Subcutaneous abdominal adipose tissue (tissue), 5 donors: ENCODE results near the gene STXBP2.

Experiments
- H3K27ac ChIP-seq: one replicate; pipeline ENCODE4 v1.7.0; 2013; ENCODE audit warnings: low read depth, mild to moderate bottlenecking, inconsistent platforms, low read length, moderate library complexity
- H3K27me3 ChIP-seq, 5 donors: one replicate each; pipeline ENCODE4 v1.7.0; 2013; ENCODE audit warnings: low read length in 5 of 5, inconsistent platforms in 1 of 5; ENCODE audit not compliant: control insufficient read depth in 5 of 5, insufficient read depth in 4 of 5
- H3K36me3 ChIP-seq, 5 donors: one replicate each; pipeline ENCODE4 v1.7.0; 2013; ENCODE audit warnings: low read length in 5 of 5; ENCODE audit not compliant: control insufficient read depth in 5 of 5, insufficient read depth in 5 of 5
- H3K4me1 ChIP-seq, 5 donors: one replicate each; pipeline ENCODE4 v1.7.0; 2013; ENCODE audit warnings: low read length in 5 of 5, mild to moderate bottlenecking in 3 of 5, moderate library complexity in 1 of 5; ENCODE audit not compliant: control insufficient read depth in 5 of 5, insufficient read depth in 5 of 5
- H3K4me3 ChIP-seq, 5 donors: one replicate each; pipeline ENCODE4 v1.7.0; 2013; ENCODE audit warnings: low read length in 5 of 5, low read depth in 1 of 5
- H3K9ac ChIP-seq, 5 donors: one replicate each; pipeline ENCODE4 v1.7.0; 2013; ENCODE audit warnings: low read length in 5 of 5, mild to moderate bottlenecking in 4 of 5, moderate library complexity in 3 of 5
- H3K9me3 ChIP-seq, 5 donors: one replicate each; pipeline ENCODE4 v1.7.0; 2013; ENCODE audit warnings: low read length in 5 of 5; ENCODE audit not compliant: control insufficient read depth in 5 of 5
- donor health status: healthy.
- donor health status: healthy.
- donor health status: healthy.
- donor health status: healthy.
- donor health status: healthy.

The STXBP2 gene

DNA sequence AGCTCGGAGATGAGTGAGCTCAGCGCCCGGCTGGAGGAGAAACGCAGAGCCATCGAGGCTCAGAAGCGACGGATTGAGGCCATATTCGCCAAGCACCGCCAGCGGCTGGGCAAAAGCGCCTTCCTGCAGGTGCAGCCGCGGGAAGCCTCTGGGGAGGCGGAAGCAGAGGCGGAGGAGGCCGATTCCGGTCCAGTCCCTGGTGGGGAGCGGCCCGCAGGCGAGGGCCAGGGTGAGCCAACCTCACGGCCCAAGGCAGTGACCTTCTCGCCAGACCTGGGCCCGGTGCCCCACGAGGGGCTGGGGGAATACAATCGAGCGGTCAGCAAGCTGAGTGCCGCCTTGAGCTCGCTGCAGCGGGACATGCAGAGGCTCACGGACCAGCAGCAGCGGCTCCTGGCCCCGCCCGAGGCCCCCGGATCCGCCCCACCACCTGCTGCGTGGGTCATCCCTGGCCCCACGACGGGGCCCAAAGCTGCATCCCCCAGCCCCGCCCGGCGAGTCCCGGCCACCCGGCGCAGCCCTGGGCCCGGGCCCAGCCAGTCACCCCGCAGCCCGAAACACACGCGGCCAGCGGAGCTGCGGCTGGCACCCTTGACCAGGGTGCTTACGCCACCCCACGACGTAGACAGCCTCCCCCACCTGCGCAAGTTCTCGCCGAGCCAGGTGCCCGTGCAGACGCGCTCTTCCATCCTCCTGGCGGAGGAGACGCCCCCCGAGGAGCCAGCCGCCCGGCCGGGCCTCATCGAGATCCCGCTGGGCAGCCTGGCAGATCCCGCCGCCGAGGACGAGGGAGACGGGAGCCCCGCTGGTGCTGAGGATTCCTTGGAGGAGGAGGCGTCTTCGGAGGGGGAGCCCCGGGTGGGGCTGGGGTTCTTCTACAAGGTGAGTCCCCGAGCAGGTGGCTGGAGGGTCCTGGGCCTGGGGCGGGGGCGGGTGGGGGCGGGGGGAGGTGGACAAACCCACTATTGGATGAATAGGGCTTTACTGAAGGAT lies 24.3 kb upstream of the STXBP2 start:
- Histone ChIP-seq H3K4me3 (no peak overlapping the region), H3K27ac (no peak overlapping the region), H3K4me1 (no peaks in the 10 kb centered on the region), H3K9me3 (no peaks in the 10 kb centered on the region), H3K9ac (no peak overlapping the region), H3K27me3 (peaks cover 0 to 5% (median 0%) of the 10 kb centered on the region in 5 donors), H3K36me3 (no peaks in the 10 kb centered on the region)

DNA sequence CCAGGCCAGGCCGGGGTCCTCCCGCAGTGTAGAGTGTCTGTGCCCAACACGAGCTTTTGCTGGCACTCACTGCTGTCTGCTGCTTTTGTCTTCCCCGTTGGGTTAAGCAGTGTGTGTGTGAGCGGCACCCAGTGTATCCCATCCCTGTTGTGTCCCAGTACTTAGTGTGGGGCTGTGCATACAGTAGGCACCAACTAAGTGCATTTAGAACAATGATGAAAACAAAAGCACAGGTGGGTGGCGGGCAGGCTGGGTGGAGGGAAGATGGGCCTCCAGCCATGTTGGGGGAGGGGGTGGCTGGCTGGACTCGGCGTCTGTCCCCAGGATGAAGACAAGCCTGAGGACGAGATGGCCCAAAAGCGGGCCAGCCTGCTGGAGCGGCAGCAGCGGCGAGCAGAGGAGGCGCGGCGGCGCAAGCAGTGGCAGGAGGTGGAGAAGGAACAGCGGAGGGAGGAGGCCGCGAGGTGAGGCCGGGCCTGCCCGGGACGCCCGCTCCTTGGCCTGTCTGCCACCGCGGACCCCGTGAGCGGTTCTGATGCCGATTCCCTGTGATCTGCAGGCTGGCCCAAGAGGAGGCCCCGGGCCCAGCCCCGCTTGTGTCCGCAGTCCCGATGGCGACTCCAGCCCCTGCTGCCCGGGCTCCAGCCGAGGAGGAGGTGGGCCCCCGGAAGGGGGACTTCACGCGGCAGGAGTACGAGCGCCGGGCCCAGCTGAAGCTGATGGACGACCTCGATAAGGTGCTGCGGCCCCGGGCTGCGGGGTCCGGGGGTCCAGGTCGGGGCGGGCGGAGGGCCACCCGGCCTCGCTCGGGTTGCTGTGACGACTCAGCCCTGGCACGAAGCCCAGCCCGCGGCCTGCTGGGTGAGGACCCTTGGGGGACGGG lies 21.8 kb upstream of the STXBP2 start:
- Histone ChIP-seq H3K27me3 (peaks cover 0 to 5% (median 0%) of the 10 kb centered on the region in 5 donors), H3K9me3 (no peaks in the 10 kb centered on the region), H3K4me1 (peaks cover 0 to 6% (median 0%) of the 10 kb centered on the region in 5 donors), H3K36me3 (peaks cover 0 to 21% (median 15%) of the 10 kb centered on the region in 5 donors), H3K4me3 (no peak overlapping the region), H3K9ac (no peak overlapping the region), H3K27ac (no peak overlapping the region)

DNA sequence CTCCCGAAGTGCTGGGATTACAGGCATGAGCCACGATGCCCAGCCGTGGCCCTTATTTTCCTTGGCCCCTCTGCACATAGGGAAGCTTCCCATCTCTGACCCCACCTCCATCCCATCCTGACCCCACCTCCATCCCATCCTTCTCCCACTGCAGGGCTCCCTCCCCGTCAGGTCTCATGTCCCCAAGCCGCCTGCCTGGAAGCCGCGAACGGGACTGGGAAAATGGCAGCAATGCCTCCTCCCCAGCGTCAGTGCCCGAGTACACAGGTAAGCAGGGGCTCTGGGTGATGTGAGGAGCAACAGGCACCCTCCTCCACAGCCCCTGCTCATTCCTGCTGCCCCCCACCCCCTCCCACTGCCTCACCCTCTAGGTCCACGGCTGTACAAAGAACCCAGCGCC lies 19.7 kb upstream of the STXBP2 start:
- Histone ChIP-seq H3K36me3 (peaks cover 0 to 41% (median 36%) of the 10 kb centered on the region in 5 donors), H3K4me1 (peaks cover 0 to 6% (median 0%) of the 10 kb centered on the region in 5 donors), H3K27me3 (no peaks in the 10 kb centered on the region), H3K4me3 (no peak overlapping the region), H3K9ac (no peak overlapping the region), H3K27ac (no peak overlapping the region), H3K9me3 (no peaks in the 10 kb centered on the region)

DNA sequence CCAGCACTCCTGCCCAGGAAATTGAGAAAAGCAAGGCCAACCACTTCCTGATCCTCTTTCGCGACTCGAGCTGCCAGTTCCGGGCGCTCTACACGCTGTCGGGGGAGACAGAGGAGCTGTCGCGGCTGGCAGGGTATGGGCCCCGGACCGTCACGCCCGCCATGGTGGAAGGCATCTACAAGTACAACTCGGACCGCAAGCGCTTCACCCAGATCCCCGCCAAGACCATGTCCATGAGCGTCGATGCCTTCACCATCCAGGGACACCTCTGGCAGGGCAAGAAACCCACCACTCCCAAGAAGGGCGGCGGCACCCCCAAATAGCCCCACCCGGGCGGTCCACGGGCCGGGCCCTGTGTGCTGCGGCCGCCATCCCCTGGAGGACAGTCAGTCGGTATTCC lies 19.2 kb upstream of the STXBP2 start:
- Histone ChIP-seq H3K4me1 (peaks cover 0 to 6% (median 0%) of the 10 kb centered on the region in 5 donors), H3K36me3 (peaks cover 0 to 47% (median 41%) of the 10 kb centered on the region in 5 donors), H3K9ac (no peak overlapping the region), H3K27me3 (no peaks in the 10 kb centered on the region), H3K4me3 (no peak overlapping the region), H3K27ac (no peak overlapping the region), H3K9me3 (no peaks in the 10 kb centered on the region)

DNA sequence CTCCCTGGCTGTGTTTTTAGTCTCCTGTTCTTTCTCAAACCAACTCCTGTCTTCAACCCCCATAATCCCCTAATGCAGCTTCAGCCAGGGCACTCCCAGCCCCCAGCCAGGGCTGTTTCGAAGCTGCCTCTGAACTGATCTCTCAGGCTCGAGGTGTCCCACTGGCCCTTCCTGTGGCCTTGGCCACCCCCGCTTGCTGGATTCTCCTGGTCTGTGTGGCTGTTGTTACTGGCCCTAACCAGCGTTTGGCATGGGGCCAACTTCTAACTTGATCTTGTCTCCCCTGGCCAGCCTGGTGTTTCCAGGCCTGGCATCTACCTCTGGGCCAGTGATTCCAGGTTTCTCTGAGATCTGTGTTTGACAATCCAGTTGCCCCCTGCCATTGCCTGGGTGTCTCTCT lies 18.6 kb upstream of the STXBP2 start:
- Histone ChIP-seq H3K4me3 (no peak overlapping the region), H3K27ac (no peak overlapping the region), H3K4me1 (peaks cover 0 to 6% (median 0%) of the 10 kb centered on the region in 5 donors), H3K9ac (no peak overlapping the region), H3K9me3 (no peaks in the 10 kb centered on the region), H3K27me3 (no peaks in the 10 kb centered on the region), H3K36me3 (peaks cover 0 to 53% (median 47%) of the 10 kb centered on the region in 5 donors)

DNA sequence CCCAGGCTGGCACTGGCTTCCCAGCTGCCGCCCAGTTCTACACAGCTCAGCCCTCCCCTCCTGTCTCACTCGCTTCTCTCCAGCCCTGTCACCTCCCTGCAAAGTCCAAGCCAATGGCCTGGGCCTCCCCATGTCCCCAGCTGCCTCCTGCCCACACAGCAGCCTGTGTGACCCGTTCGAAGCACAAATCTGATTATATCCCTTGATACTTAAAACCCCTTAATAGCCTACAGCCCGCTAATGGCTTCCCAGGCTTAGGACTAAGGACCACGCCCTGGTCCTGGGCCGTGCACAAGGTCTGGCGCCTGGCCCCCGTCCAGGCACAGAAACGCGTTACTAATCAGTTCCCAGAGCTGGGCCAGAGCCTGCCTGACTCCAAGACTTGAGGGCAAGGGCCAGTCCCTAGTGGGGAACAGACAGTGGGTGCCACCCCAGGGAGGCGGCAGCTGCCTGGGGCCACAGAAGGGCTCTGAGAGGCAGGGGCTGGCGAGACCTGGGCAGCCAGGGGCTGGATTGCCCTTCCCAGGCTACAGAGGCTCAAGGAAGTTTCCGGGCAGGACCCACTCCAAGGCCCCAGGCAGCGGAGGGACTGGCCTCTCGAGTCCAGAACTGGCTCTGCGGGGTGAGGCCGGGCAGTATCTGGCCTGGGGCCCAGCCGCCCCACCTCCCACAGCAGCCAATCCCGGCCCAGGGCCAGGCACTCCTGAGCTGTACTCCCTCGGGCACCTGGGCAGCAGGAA lies 18.0 kb upstream of the STXBP2 start:
- H3K4me1 ChIP-seq = peaks cover 0 to 6% (median 0%) of the 10 kb centered on the region in 5 donors
- H3K36me3 ChIP-seq = peaks cover 0 to 59% (median 53%) of the 10 kb centered on the region in 5 donors
- no peak overlapping the region for H3K27ac ChIP-seq
- H3K27me3 ChIP-seq = no peaks in the 10 kb centered on the region
- no peaks in the 10 kb centered on the region for H3K9me3 ChIP-seq
- no peak overlapping the region for H3K4me3 ChIP-seq
- no peak overlapping the region for H3K9ac ChIP-seq

DNA sequence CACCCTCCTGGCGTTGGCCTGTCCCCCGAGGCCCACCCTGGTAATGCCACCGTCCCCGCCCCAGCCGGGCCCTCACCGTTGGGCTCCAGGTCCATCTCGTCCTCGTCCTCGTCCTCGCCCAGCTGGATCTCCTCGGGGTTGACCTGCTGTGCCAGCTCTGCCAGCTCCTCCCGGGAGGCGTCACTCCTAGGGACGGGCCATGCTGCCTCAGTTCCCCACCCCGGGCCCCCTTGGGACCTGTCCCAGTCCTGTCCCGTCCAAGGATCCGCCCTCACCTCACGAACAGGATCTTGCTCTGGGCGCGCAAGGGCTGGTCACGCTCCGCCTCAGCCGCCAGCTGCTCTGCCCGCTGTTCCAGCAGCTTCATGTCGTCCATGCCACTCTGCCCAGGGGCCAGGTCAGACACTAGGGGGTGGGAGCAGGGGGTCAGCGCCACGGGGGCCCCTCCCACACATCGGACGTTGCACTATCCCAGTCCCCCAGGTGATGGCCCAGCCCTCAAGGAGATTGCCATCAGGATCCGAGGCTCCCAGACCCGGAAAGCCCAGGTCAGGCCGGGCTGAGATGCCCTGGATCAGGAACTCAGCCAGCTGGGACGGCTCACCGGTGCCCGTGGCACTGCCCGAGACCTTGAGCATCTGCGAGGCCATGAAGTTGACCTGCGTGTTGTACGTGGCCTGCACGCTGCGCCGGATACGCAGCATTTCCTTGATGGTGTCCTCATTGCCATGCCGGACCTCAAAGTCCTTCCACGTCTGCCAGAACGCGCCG lies 17.1 kb upstream of the STXBP2 start:
- peaks cover 0 to 6% (median 0%) of the 10 kb centered on the region in 5 donors for H3K4me1 ChIP-seq
- H3K27ac ChIP-seq = no peak overlapping the region
- no peaks in the 10 kb centered on the region for H3K9me3 ChIP-seq
- no peaks in the 10 kb centered on the region for H3K27me3 ChIP-seq
- H3K9ac ChIP-seq = no peak overlapping the region
- H3K36me3 ChIP-seq = peaks cover 0 to 67% (median 60%) of the 10 kb centered on the region in 5 donors
- no peak overlapping the region for H3K4me3 ChIP-seq

DNA sequence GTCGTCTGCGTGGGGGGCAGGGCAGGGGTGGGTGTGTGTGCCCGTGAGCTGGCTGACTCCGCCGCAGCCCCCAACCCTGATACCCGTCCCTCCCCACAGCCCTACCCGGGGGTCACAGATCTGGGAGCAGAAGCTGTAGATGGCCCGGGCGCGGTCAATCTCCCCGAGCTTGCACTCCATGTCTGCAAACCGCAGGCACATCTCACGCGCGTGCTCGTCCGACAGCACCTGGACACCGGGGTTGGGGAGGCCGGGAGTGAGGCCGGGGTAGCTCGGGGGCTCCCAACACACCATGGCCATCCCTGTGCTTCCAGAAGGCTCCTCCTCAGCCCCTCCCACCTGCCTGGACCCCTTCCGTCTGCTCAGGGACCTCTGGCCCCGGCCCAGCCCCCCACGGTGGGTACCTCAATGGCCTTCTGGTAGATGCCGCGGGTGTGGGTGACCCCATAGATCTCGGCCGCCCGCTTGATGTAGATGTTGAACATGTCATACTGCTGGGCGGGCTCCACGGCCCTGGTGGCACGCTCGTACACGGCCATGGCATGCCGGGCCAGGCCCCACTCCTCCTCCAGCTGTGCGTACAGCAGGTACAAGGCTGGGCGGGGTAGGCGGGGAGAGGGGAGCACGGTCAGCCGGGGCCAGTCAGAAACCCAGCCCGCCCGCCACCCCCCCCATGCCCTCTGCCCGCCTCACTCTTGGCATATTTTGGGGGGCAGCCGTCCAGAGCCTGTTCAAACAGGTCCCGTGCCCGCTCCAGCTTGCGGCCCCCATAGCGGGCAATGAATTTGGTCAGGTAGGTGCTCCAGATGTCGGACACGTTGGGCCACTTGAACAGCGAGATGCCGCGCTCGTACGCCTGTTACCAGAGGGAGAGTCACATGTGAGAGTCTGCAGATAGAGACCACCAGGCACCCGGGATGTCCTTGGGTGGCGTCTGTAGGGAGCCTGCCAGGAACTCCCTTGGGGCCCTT lies 16.2 kb upstream of the STXBP2 start:
- H3K9me3 ChIP-seq = no peaks in the 10 kb centered on the region
- H3K4me1 ChIP-seq = peaks cover 0 to 6% (median 0%) of the 10 kb centered on the region in 5 donors
- H3K9ac ChIP-seq = no peak overlapping the region
- no peak overlapping the region for H3K27ac ChIP-seq
- H3K36me3 ChIP-seq = peaks cover 0 to 76% (median 67%) of the 10 kb centered on the region in 5 donors
- no peaks in the 10 kb centered on the region for H3K27me3 ChIP-seq
- H3K4me3 ChIP-seq = no peak overlapping the region
